GM12873 (cell line): ENCODE results near the gene HIPK2.

Experiments
- TF ChIP-seq, protein P1 (sequence below): IDR thresholded peaks from 2 replicates; pipeline ENCODE4 v1.5.1; 2012; ENCODE audit warnings: low read depth, mild to moderate bottlenecking, moderate library complexity, low read length, control low read depth; ENCODE audit not compliant: insufficient read depth; ENCODE audit errors: missing control alignments

Gene HIPK2

DNA sequence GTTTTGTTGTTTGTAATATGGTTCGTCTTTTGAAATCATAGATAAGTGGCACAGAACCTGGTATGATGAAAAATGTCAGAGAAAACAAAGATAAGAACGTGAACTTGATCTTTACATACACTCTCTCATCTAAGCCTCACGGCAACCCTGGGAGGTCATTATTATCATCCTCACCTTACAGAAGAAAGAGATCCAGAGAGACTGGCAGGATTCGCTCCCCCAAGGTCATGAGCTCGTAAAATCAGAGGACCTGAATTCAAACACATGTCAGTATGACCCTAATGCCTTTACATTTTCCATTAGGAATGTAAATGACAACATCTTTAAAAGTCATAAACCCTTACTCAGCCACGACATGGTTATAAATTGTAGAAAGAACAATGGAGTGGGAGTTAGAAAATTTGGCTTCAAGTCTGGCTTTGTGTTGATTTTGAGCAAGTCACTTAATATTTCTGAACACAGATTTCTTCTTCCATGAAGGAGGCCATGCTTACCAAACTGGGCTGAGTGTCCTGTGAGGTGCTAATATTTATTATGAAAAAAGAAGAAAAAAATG, 35.9 kb downstream of the HIPK2 start:
- TF ChIP-seq, protein P1, sequence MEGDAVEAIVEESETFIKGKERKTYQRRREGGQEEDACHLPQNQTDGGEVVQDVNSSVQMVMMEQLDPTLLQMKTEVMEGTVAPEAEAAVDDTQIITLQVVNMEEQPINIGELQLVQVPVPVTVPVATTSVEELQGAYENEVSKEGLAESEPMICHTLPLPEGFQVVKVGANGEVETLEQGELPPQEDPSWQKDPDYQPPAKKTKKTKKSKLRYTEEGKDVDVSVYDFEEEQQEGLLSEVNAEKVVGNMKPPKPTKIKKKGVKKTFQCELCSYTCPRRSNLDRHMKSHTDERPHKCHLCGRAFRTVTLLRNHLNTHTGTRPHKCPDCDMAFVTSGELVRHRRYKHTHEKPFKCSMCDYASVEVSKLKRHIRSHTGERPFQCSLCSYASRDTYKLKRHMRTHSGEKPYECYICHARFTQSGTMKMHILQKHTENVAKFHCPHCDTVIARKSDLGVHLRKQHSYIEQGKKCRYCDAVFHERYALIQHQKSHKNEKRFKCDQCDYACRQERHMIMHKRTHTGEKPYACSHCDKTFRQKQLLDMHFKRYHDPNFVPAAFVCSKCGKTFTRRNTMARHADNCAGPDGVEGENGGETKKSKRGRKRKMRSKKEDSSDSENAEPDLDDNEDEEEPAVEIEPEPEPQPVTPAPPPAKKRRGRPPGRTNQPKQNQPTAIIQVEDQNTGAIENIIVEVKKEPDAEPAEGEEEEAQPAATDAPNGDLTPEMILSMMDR: no peak

DNA sequence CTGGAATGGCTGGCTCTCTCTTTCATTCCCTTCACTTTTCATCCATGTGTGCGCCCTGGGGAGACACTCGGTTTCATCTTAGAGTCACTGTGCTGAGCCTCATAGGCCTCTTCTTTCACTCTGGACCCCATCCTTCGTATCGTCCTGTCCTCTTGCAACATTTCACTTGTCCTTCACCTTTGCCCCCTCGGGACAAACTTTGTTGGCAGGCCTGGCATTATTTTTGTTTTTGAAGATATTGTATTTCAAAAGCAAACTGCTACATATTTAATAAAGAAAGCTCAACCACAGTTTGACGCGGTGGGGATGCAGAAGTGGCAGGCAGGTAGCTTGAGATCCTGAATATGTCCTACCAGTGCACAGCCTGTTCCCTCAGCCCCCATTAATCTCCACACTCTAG, 36.6 kb downstream of the HIPK2 start:
- TF ChIP-seq, protein P1: no peak

DNA sequence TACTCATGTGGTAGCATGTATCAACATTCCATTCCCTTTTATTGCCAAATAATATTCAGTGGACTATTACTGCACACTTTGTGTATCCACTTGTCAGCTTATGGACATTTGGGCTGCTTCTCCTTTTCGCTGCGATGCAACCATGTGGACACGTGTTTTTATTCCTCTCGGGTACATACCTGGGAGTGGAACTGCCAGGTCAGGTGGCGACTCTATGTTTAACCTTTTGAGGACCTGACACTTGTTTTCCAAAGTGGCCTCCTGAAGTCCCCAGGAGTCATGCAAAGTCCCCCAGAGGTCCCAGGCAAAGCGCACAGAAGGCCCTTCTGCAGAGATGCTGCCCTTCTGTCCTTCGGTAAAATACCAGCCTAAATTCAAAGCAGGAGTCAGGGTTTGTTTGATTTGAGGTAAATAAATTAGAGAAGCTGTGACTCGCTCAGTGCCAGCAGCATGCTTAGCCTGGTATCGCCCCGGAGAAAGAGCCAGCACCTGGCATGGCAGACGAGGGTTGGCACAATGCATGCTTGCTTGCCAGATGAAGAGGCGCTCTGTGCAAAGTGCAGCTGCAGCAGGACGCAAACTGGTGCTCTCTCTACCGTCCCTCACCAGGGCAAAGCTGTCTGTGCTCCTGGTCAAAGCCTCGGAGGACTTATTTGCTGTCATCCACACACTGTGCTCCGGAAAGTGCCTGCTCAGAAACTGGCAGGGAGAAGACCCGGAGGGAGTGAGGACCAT, 37.8 kb downstream of the HIPK2 start:
- TF ChIP-seq, protein P1: no peak

DNA sequence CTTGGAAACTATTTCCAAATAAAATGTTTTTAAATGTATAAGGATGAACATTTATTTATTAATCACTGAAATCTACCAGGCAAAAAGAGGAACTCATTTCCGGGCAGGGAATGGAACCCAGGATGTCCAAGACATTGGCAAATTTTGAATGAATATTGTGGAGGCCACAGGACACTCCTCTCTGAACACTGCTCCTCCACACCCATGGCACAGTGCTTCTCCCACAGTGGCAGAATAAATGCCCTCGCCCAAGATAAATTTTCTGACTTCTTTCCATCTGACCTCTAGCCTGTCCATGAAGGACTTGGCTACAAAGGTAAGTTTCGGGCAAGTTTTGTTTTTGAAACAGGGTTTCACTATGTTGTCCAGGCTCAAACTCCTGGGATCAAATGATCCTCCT, 39.0 kb downstream of the HIPK2 start:
- TF ChIP-seq, protein P1: no peak

DNA sequence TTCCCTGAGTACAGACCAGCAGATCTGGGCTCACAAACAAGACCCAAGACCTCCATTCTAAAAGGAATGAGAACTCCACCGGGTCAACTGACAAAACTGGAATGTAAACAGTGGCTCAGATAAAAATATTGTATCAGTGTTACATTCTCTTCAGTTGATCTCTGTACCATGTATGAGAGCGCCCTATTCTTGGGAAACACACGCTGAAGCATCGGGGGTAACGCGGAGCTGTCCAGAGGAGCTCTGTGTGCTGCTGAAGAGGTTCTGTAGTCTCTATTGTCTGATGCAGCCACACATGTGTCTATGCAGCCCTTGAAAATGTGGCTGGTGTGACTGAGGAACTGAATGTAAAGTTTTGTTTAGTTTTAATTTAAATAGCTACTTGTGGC, 39.7 kb downstream of the HIPK2 start:
- TF ChIP-seq, protein P1: no peak

DNA sequence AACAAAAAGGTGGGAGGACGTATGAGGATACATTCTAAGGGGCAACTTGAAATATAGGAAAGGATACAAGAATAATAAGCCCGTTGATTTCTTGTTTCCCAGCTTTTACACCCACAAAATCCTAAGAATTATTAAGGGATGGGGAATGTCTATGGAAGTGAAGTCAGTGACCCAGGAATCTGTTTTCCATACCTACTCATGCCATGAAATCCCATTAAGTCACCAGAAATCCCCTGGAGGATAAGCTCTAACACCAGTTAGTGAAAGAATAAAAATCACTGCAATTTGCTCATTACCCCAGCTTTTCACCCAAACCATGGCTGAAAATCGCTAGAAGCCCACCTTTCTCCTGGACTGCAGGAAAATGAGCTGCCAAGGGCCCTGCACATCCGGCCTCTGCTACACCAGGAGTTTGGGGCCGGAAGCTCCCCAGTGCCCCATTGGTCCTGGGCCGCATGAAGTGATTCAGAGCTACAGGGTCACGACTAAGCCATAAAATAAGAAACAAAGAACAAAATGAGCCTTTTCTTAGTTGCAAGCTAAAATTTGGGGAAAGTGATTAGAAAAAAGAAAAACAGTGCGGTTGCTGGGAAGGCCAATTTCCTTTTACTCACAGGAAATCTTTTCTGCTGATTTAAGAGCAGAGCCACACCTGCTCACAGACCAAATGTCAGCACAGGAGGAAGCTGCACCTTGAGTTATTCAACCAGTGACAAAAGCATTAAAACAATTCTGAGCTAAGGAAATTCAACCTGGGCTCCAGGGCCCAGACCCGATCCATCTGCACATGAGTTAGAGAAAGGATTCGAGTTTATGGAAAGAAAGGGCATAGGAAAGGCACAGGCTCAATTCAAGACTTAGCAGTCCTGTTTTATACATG, 40.3 kb downstream of the HIPK2 start:
- TF ChIP-seq, protein P1: no peak

DNA sequence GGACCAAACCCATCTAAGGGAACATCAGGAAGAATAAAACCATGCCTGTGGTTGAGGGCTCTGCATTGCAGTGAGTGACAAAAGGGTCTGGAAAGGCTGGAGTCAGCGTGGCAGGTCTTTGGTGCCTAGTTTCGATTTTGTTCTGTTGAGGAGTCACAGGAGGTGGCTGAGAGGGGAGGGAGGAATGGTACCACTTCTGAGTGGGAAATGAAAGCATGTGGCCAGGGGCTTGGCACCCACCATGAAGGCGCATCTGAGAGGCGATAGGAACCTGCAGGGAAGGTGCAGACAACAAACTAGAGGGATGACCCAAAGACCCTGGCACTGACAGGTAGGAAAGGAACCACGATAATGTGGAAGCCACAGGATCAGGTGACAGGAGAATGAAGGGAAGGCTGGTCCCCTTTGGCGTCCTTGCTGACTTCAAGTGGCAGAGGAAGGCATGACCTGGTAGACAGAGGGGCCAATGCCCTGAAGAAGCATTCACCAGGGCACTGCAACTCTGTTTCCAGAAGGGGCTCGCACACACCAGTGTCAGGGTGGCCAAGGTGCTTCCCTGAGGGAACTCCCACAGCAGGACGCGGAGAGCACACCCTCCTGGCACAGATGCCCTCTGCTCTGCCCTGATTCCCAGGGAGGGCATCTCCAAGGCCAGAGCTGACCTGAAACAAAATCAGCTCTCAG, 41.7 kb downstream of the HIPK2 start:
- TF ChIP-seq, protein P1: no peak
